Measurements from ENCODE around the gene FRYL.

DNA sequence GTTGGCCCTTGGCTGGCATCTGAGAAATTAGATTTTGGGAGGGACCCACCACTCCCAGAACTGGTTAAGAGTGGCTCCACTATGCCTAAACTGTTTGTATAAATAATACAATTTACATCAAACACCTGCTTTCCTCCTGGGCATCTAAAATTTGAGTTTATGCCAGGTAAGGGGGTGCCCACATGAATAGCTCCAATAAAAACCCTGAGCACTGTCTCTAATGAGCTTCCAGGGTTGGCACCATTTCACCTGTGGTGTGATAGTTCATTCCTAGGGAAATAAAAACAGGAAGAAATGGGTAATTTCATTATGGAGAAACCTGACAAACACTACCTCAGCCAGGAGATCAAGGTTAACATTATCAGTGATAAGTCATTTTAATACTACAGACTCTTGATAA lies 119.7 kb downstream of the FRYL start:
- TF ChIP-seq CTCF (conservative IDR thresholded peaks at IDR 0.05; ENCODE audit: low read depth, low read length), result no peak
- TF ChIP-seq EZH2 (IDR thresholded peaks at IDR 0.05; ENCODE audit: borderline replicate concordance, low read depth, low read length, poor library complexity, severe bottlenecking), result no peak

Measured in A673 (cell line).